Epidermal melanocyte (primary cell): ENCODE data around the gene BICRA.
"Not testable (repeated sequence)": the region's sequence is repeated elsewhere in the genome, so short reads cannot be mapped to it uniquely, and the experiment has no call there.

Source experiments
- DNase-seq: peaks from one replicate; pipeline ENCODE4 v3.0.0; 2011; ENCODE audit warnings: low spot score; ENCODE audit not compliant: insufficient read length

BICRA gene

GRCh38 chr19:47608969-47609905 is at the start of gene BICRA:
Gene BICRA (plus strand): TSS chr19:47609134. CDS start chr19:47673575, 64,441 bp downstream.
- DNase-seq: peak; percentile 91

DNA sequence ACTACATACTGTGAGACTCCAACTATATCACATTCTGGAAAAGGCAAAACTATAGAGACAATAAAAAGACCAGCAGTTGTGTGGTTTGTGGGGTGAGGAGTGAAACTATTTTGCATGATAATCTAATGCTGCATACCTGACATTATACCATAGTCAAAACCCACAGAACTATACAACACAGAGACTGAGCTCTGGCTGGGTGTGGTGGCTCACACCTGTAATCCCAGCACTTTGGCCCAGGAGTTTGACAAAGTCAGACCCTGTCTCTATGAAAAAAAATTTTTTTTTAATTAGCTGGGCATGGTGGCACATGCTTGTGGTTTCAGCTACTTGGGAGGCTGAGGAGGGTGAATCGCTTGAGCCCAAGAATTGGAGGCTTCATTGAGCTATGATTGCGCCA is 47.9 kb upstream of the BICRA start:
- DNase-seq: no peak

- no peak for DNase-seq
These were observed 47.4 kb upstream of the BICRA start for GRCh38 chr19:47561440-47562057.

DNA sequence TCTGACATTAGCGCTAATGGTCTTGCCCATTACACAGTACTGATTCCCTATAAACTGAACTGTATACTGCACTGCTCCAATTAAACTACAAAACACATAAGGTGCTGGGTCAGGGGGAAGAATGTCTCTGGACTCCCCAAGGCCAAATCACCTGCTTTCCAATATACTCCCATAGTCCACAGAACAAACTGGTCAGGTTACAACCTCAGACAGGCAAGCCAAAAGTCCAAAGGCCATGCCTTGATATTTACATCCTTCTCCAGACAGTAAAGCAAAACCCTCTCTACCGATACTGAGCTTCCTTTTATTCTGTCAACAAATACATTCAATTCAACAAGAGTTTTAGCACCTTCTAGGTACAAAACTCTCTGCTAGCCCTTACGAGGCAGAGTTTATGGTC is 44.9 kb upstream of the BICRA start:
- DNase-seq: no peak

DNA sequence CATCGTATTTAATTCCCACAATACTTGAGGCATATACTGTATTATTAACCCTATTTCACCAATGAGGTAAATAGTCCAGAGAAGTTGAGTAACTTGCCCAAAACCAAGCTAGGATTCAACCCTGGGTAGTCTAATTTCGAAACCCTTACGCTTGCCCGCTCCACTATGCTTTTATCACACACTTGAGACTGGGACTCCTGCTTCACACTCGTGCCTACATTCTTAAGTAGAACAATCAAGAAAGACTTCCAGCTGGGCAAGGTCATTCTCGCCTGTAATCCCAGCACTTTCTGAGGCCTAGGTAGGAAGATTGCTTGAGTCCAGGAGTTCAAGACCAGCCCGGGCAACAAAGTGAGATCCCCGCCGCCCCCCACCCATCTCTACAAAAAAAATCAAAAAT is 39.6 kb upstream of the BICRA start:
- no peak for DNase-seq

GRCh38 chr19:47572635-47573034 is 36.3 kb upstream of the BICRA start:
- DNase-seq: no peak

DNA sequence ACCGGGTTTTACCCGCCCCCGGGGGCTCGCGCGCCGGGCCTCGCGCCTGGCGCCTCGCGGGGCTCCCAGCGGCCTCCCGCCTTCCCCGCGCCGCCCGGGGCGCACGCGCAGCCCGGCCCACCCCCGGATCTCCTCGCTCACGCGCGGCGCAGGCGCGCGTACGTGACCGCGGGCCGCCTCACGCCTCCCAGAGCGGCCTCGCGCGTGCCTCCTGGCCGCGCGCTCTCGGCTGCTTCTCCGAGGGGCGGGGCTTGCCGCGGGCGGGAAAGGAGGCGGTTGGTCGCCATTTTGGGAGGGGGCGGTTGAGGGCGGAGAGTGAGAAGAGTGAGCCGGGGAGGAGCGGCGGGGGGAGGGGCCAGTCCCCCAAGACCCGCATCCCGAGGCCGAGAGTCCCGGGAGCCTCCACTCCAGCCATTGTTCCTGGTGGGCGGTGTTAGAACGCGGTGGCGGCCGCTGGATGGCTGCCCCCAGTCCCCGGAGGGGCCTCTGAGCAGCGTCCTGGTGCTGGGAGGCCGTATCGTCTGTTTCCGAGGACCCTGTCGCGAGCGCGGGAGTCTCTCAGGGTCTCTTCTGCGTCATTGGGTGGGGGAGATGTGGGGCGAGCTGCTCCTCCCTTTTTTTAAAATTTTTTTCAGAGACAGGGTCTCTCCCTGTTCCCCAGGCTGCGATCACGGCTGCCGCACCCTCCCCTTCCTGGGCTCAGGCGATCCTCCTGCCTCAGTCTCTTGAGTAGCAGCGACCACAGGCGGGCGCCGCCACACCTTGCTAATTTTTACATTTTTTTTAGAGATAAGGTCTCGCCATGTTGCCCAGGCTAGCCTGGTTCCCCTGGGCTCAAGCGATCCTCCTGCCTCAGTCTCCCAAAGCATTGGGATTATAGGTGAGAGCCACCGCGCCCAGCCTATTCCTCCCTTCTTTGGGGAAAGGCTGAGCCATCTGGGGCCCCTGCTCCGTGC is 35.6 kb upstream of the BICRA start, which contains the start of gene ZNF541:
Gene ZNF541 (minus strand): TSS at position 78 of the 956 bp plus-strand sequence. CDS start 17,292 bp downstream, outside the sequence.
- peak; percentile 45 for DNase-seq

DNA sequence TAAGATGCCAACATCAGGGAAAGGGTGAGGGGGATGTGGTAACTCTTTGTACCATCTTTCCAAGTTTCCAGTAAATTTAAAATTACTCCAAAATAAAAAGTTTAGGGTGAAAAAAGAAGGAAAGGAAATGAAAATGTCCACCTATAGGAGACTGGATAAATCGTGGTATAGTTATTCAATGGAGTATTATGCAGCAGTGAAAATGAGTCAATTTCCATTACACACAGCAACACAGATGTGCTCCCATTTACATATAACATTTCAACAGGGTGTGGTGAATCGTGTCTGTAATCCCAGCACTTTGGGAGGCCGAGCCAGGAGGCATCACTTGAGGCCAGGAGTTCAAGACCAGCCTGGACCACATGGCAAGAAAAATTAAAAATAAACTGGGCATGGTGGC is 28.5 kb upstream of the BICRA start:
- no peak for DNase-seq

- DNase-seq: no peak
These were observed 27.2 kb upstream of the BICRA start for GRCh38 chr19:47581605-47582319.

DNA sequence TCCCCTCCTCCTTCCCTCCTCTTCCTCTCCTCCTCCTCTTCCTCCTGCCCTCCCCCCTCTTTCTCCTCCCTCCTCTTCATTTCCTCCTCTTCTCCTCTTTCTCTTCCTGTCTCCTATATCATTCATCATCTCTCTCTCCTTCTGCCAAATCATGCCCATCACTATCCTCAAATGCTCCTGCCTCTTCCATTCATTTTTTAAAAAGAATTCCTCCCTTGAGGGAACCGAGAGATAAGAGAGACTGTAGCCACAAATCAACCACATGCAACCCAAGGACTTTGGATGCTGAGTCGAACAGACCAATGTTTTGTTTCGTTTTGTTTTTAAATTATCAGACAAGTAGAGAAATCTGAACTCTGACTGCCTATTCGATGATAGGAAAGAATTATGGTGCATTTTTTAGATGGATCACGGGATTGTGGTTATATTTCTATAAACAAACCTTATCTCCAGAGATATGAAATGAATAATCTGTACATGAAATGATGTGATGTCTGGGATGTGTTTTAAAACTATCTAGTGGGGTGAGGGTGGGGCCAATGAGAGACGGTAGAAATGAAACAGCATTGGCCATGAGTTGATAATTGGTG is 26.5 kb upstream of the BICRA start:
- no peak for DNase-seq

- not testable (repeated sequence) for DNase-seq
These were observed 25.8 kb upstream of the BICRA start for GRCh38 chr19:47583161-47583560.

GRCh38 chr19:47587295-47587694 is 21.6 kb upstream of the BICRA start:
- no peak for DNase-seq

DNA sequence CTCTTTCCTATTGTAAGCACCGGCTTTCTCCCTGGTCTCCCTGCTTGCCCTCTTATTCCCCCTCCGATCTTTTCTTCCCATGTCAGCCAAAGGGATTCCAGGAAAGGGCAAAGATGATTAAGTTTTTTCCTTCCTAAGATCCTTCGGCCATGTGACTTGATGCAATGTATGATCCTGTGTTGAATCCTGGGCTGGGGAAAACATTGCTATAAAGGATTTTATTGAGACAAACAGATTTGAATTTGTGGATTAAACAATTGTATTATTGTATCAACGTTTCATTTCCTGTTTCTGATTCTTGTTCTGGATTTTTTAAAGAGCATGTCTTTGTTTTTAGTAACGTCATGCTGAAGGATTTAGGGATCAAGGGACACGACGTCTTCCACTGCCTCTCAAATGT is 19.1 kb upstream of the BICRA start:
- peak; percentile 76 for DNase-seq

DNA sequence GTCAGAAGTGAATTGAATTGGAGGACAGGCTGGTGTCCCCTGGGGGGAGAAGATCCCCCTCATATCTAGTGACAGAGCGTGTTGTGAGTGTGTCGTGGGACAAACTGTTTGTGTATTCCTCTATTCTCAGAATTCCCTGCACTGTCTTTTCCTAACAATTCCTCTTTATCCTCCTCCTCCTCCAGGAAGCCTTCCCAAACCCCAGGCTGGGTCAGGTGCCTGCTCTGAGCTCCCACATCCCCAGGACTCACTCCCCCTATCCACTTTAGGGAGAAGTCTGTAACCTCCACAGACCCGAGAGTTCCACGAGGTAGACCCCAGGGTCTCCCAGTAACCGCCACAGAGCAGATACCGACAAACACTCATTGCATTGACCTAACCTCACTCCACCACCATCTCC is 15.1 kb upstream of the BICRA start:
- DNase-seq: no peak

GRCh38 chr19:47595944-47596343 is 13.0 kb upstream of the BICRA start:
- no peak for DNase-seq

DNA sequence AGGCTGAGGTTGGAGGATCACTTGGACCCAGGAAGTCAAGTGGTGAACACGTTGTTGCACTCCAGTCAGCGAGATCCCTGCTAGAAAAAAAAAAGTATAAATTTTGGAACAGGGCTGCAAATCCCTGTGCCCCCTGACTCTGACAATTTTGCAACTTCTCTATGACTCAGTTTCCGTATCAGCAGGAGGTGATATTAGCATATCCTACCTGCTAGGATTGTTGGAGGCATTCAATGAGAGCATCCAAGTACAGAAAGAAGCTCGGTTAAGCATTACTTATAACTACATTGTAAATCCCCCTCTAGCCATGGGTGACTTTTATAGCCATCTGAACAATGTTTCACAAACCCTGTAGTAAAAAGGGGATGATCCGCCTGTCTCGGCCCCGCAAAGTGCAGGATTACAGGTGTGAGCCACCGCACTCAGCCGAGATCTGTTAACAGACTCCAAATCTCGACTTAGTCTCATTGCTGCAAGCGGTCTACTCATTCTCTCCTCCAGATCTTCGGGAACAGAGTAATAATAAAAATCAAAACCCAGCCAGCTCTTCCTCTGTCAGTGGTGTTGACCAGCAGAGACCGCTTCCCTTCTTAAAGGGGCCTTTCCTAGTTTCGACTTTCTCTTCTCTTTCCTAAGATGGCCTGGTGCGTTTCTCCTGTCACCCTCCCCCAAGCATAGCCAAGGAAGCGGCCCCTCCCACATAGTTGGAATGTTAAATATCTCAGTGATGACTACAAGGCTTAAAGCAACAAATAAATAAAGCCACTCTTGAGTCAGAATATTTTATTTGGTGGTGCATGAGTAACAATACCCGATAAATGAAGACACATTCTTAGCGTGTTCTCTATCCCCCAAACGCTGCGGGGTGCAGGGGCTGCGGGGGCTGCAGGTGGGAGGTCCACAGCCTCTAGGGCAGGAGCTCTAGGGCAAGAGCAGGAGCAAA is 10.3 kb upstream of the BICRA start:
- peak; percentile 92 for DNase-seq

DNA sequence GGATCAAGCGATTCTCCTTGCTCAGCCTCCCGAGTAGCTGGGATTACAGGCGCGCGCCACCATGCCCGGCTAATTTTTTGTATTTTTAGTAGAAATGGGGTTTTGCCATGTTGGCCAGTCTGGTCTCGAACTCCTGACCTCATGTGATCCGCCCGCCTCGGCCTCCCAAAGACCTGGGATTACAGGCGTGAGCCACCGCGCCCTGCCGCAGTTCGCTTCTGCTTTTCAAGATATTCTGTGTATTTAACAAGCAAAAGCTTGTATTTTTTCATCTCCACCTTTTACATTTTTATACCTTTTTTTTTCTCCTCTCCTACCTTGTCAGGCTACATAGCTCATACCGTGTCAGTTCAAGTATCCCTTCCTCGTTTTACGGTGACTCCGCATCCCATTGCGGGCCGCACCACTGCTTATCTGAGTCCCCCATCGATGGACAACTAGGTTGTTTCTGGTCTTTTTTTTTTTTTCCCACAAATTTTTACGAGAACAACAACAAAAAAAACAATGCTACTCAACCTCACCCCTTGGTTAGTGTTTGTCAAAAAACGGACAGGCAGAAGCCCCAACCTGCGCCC is 9.2 kb upstream of the BICRA start:
- not testable (repeated sequence) for DNase-seq

- DNase-seq: peak; percentile 99
These were observed 8.4 kb upstream of the BICRA start for GRCh38 chr19:47600246-47601179.
